Activated CD4-positive, alpha-beta memory T cell treated with anti-CD3 and anti-CD28 coated beads, Interleukin-2, amount 10 ng/mL, durations not matched to agents 7 days and 5 days (primary cell): Measurements from ENCODE around the gene EIF4A3. TPM values are rescaled to one million over a fixed set of nuclear protein-coding genes. Genes with fewer than 3 reads are reported as not detected.

Source experiments
- CTCF ChIA-PET: fragments of 350-600 bp; sonication (Branson Sonifier 250); formaldehyde crosslinking; loops from one replicate; lab custom pipeline; 2021; ENCODE audit warnings: antibody characterized with exemption, inconsistent platforms; lab: Charles Lee
- POLR2A ChIA-PET: fragments of 350-600 bp; sonication (Branson Sonifier 250); formaldehyde crosslinking; loops from one replicate; lab custom pipeline; 2021; ENCODE audit warnings: antibody characterized with exemption; lab: Charles Lee
- DNase-seq: peaks from one replicate; pipeline ENCODE4 v3.0.0-alpha.2; 2020
- H3K27ac Mint-ChIP-seq: one replicate; pipeline ENCODE4 v1.8.0; 2021; ENCODE audit warnings: mild to moderate bottlenecking, mixed read lengths
- H3K27me3 Mint-ChIP-seq: one replicate; pipeline ENCODE4 v1.8.0; 2021; ENCODE audit warnings: mixed read lengths
- H3K36me3 Mint-ChIP-seq: one replicate; pipeline ENCODE4 v1.8.0; 2021; ENCODE audit warnings: low read depth, mixed read lengths
- H3K4me1 Mint-ChIP-seq: one replicate; pipeline ENCODE4 v1.8.0; 2021; ENCODE audit warnings: mixed read lengths
- H3K4me3 Mint-ChIP-seq: one replicate; pipeline ENCODE4 v1.8.0; 2021; ENCODE audit warnings: mild to moderate bottlenecking, mixed read lengths
- H3K9me3 Mint-ChIP-seq: one replicate; pipeline ENCODE4 v1.8.0; 2021; ENCODE audit warnings: mixed read lengths
- total RNA-seq, 2 experiments: library from RNA; stranded (reverse); gene quantifications; one replicate each; pipeline ENCODE4 v1.2.3, GENCODE V29; 2021

The EIF4A3 gene
- total RNA-seq, 2 experiments from 2014 or later, result 109 to 115 TPM

DNA sequence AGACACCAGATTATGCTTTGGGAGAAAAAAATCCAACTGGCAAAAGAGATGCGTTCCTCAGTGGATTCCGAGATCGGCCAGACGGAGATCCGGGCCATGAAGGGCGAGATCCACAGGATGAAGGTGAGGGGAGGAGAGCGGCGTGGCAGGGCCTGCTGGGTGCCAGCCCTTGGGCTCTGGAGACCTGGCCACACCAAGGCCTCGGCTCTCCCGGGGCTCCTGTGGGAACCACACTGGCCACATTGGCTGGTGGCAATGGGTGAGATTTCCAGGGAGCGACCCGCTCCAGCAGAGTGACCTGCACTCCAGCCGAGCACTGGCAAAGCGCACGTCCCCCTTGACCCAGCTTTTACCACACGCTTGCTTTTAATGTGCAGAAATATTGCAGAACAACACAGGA is 57.2 kb downstream of the EIF4A3 start:
- ChIA-PET CTCF (interaction anchor here (4.6 kb wide), 1 partner anchor 11 kb away, joined by 26 read pairs; the partner anchor contains the start of gene GAA), POLR2A (no interaction called here)
- Mint-ChIP-seq H3K9me3 (no peaks in the 10 kb centered on the region), H3K36me3 (no peaks in the 10 kb centered on the region), H3K27ac (no peak overlapping the region), H3K4me1 (no peaks in the 10 kb centered on the region), H3K4me3 (no peak overlapping the region), H3K27me3 (peaks cover 7% of the 10 kb centered on the region)
- DNase-seq, result no peak

DNA sequence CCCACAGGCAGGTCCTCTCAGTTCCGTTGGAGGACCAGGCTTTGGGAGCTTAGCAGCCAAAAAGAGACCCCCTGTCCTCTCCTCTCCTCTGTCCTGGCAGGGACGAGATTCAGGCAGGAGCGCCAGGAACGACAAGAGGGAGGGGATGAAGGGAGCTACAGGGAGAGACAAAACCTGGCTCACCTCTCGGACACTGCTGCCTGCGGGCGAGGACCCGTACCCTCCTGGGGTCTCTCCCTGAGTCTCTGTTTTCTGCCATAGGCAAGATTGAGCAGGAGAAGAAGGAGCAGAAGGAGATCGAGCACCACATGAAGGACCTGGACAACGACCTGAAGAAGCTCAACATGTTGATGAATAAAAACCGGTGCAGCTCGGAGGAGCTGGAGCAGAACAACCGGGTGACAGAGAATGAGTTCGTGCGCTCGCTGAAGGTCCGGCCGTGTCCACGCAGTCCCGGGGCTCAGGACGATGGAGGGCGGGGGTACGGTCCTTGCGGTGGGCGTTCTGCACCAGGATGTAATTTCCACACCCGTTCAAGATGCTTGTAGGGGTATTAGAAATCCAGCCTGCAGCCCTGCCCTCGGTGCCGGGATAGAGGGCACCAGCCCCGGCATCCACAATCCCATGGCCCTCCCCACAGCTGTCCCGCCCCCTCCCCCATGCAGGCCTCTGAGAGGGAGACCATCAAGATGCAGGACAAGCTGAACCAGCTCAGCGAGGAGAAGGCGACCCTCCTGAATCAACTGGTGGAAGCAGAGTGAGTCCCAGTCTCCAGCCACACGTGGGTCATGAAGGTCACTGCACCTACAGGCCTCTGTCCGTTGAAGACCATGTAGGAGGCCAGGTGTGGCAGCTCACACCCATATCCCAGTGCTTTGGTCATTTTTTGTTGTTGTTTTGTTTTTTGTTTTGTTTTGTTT is 59.3 kb downstream of the EIF4A3 start:
- H3K4me3 Mint-ChIP-seq, result no peak overlapping the region
- POLR2A ChIA-PET, result interaction anchor here (0.6 kb wide), 1 partner anchor 62 kb away, joined by 3 read pairs; no protein-coding TSS in a partner anchor
- DNase-seq, result no peak
- peaks cover 3% of the 10 kb centered on the region for H3K4me1 Mint-ChIP-seq
- H3K27ac Mint-ChIP-seq, result no peak overlapping the region
- CTCF ChIA-PET, result interaction anchor here (4.6 kb wide), 1 partner anchor 13 kb away, joined by 26 read pairs; the partner anchor contains the start of gene GAA
- no peaks in the 10 kb centered on the region for H3K9me3 Mint-ChIP-seq
- no peaks in the 10 kb centered on the region for H3K36me3 Mint-ChIP-seq
- H3K27me3 Mint-ChIP-seq, result peaks cover 7% of the 10 kb centered on the region

DNA sequence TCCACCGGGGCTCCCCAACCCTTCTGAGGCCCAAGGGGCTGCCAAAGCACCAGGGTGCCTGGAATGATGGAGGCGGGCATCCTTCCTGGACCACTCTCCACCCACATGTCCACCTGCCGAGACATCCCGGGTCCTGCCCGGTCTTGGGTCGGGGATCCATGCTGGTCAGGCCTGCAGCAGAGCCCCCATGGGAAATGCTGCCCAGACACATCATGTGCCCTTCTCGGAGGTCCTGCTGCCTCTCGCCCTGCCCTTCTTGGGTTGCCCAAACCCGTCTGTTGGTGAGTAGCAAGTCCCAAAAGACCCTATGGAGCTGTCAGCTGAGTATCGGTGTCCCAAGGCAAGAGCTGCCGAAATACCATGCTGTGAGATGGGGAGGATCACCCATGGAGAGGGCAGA is 60.3 kb downstream of the EIF4A3 start:
- Mint-ChIP-seq H3K9me3 (no peaks in the 10 kb centered on the region), H3K27ac (no peak overlapping the region), H3K4me1 (peaks cover 3% of the 10 kb centered on the region), H3K4me3 (no peak overlapping the region), H3K27me3 (peaks cover 3% of the 10 kb centered on the region), H3K36me3 (no peaks in the 10 kb centered on the region)
- DNase-seq, result no peak
- ChIA-PET CTCF (interaction anchor here (4.6 kb wide), 1 partner anchor 14 kb away, joined by 26 read pairs; the partner anchor contains the start of gene GAA), POLR2A (no interaction called here)

DNA sequence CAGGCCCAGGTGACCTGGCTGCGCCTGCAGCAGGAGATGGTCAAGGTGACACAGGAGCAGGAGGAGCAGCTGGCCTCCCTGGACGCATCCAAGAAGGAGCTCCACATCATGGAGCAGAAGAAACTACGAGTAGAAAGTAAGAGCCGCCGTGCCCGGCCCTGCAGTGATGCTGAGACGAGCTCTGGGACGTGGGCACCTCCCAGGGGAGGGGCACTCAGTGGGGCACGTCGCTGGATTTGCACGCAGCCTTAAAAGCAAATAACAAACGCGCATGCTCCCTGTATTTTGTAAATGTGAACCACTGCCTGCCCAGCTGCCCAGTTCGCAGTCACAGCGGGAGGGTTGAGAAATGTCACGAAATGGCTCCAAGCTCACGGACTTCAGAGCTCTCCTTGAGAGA is 60.8 kb downstream of the EIF4A3 start:
- CTCF ChIA-PET, result interaction anchor here (4.6 kb wide), 1 partner anchor 15 kb away, joined by 26 read pairs; the partner anchor contains the start of gene GAA
- POLR2A ChIA-PET, result no interaction called here
- no peak overlapping the region for H3K4me3 Mint-ChIP-seq

DNA sequence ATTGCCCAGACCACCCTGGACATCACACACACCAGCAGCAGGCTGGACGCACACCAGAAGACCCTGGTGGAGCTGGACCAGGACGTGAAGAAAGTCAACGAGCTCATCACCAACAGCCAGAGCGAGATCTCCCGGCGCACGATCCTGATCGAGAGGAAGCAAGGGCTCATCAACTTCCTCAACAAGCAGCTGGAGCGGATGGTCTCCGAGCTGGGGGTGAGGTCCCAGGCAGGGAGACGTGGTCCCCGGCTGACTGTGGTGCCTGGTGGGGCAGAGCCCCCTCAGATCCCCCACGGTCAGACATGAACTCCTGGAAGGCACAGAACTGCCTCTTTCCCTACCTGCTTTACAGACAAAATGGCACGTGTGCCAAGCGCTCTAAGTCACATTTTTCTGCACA is 62.2 kb downstream of the EIF4A3 start:
- ChIA-PET CTCF (no interaction called here), POLR2A (no interaction called here)
- Mint-ChIP-seq H3K36me3 (no peaks in the 10 kb centered on the region), H3K27ac (no peak overlapping the region), H3K9me3 (no peaks in the 10 kb centered on the region), H3K4me1 (peaks cover 3% of the 10 kb centered on the region), H3K27me3 (peaks cover 9% of the 10 kb centered on the region), H3K4me3 (no peak overlapping the region)
- no peak for DNase-seq

More for the DNA sequence above, 60.8 kb downstream of the EIF4A3 start:
- no peaks in the 10 kb centered on the region for H3K9me3 Mint-ChIP-seq
- no peak overlapping the region for H3K27ac Mint-ChIP-seq
- no peak for DNase-seq
- peaks cover 3% of the 10 kb centered on the region for H3K27me3 Mint-ChIP-seq
- no peaks in the 10 kb centered on the region for H3K36me3 Mint-ChIP-seq
- peaks cover 3% of the 10 kb centered on the region for H3K4me1 Mint-ChIP-seq

Other genes with a start within 250 kb of the EIF4A3 start
- under 1 TPM; 0.63 TPM for gene TBC1D16, start 111.3 kb downstream of the EIF4A3 start, total RNA-seq
- gene CCDC40, start 110.5 kb downstream of the EIF4A3 start, total RNA-seq, result not detected
- gene GAA, start 45.5 kb downstream of the EIF4A3 start, total RNA-seq, result 10 to 100 TPM; 16.0 to 18.7 TPM
- gene CARD14, start 22.9 kb upstream of the EIF4A3 start, total RNA-seq, result not detected
- 10 to 100 TPM; 56.5 to 61.1 TPM for gene SGSH, start 73.2 kb upstream of the EIF4A3 start, total RNA-seq
- gene SLC26A11, start 73.3 kb upstream of the EIF4A3 start, total RNA-seq, result 10 to 100 TPM; 16.0 to 20.0 TPM
- 100 to 1,000 TPM; 787 to 849 TPM for gene RNF213, start 113.7 kb upstream of the EIF4A3 start, total RNA-seq